ENCODE measurements around the gene TMEFF2. TPM values are rescaled to one million over a fixed set of nuclear protein-coding genes. Genes with fewer than 3 reads are reported as not detected.

TMEFF2 gene
- total and polyA plus RNA-seq, 2 of the 4 experiments (the other 2 are of a cell fraction): 1.3 to 3.0 TPM

DNA sequence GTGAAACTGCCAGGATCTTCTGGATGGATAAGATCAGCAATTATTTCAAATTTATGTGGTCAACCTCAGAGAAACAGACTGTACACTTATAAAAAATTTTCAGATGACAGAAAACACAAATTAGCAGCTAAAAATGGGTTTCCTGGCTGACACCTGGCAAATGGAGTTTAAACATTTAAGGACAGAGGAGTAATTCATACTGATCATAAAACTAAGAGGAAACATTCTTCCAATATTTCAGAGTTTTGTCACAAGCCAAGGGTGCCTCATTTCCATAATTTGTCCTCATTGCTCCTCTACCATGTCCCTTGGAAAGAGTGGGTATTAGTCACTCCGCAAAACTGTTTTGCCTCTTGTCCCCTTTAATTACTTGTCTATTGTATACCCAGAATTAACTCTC is 70.2 kb downstream of the TMEFF2 start:
- TF ChIP-seq, protein P1, sequence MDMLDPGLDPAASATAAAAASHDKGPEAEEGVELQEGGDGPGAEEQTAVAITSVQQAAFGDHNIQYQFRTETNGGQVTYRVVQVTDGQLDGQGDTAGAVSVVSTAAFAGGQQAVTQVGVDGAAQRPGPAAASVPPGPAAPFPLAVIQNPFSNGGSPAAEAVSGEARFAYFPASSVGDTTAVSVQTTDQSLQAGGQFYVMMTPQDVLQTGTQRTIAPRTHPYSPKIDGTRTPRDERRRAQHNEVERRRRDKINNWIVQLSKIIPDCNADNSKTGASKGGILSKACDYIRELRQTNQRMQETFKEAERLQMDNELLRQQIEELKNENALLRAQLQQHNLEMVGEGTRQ (IDR thresholded peaks at IDR 0.05; ENCODE audit: low read depth, low read length): no peak
- TF ChIP-seq NFE2L2 (IDR thresholded peaks at IDR 0.05; ENCODE audit: low read depth, low read length) (no peak), SMC3 (IDR thresholded peaks at IDR 0.05; ENCODE audit: low read depth, low read length) (no peak), RFX5 (IDR thresholded peaks at IDR 0.05; ENCODE audit: low read depth, low read length) (no peak), RCOR1 (IDR thresholded peaks at IDR 0.05; ENCODE audit: insufficient replicate concordance, low read length) (no peak)
- Histone ChIP-seq H3K4me2 (ENCODE audit: low read depth, low read length) (no peak overlapping the region), H3K4ac (ENCODE audit: low read depth, low read length) (no peak overlapping the region), H3K14ac (replicated peaks; ENCODE audit: low read depth, low read length) (no peak overlapping the region), H4K91ac (ENCODE audit: insufficient read depth, low read depth, low read length) (no peak overlapping the region), H4K5ac (ENCODE audit: low read depth, low read length) (no peak overlapping the region), H3K56ac (ENCODE audit: extremely low read depth, insufficient read depth, low read length) (no peak overlapping the region), H3K9me3 (ENCODE audit: control insufficient read depth, insufficient read depth, low read length) (no peaks in the 10 kb centered on the region), H3K36me3 (ENCODE audit: control insufficient read depth, insufficient read depth, low read length) (no peaks in the 10 kb centered on the region), H2BK5ac (ENCODE audit: low read depth, low read length, poor library complexity, severe bottlenecking) (no peak overlapping the region), H2BK20ac (ENCODE audit: low read depth, low read length) (no peak overlapping the region), H3K9ac (ENCODE audit: low read depth, low read length) (no peak overlapping the region), H2BK120ac (ENCODE audit: low read depth, low read length) (no peak overlapping the region), H3K79me1 (ENCODE audit: low read depth in 1 of 2, low read length in 2 of 2) (no peaks in the 10 kb centered on the region), H2AFZ (replicated peaks; ENCODE audit: low read length, poor library complexity) (no peak overlapping the region), H4K8ac (ENCODE audit: low read depth in 2 of 2, low read length in 2 of 2) (no peak overlapping the region), H3K18ac (ENCODE audit: low read depth, low read length) (no peak overlapping the region), H3K27me3 (ENCODE audit: control insufficient read depth, insufficient read depth, low read length) (no peaks in the 10 kb centered on the region), H4K20me1 (ENCODE audit: insufficient read depth, low read length) (no peaks in the 10 kb centered on the region), H3K4me3 (ENCODE audit: insufficient read depth, low read depth, low read length) (no peak overlapping the region), H2AK5ac (ENCODE audit: low read depth, low read length) (no peak overlapping the region), H3K4me1 (ENCODE audit: control insufficient read depth, insufficient read depth, low read length) (peaks cover 2% of the 10 kb centered on the region; the same call in 1 of the 2 replicates), H3K23ac (ENCODE audit: low read depth, low read length) (no peak overlapping the region), H3K27ac (ENCODE audit: insufficient read depth, low read length) (no peak overlapping the region), H2AK9ac (replicated peaks; ENCODE audit: low read depth, low read length, poor library complexity) (no peak overlapping the region), H3K9me1 (ENCODE audit: insufficient read depth, low read length) (no peaks in the 10 kb centered on the region), H2BK15ac (ENCODE audit: low read depth, low read length) (no peak overlapping the region)
- no CpG with 5 or more reads among the region's 1 CpG for WGBS, 2 experiments (ENCODE audit: extremely low coverage in 2 of 2, insufficient read length in 1 of 2)
- dilution Hi-C loops (cut with HindIII; ENCODE audit: low sequenced_read_pairs, unreplicated experiment) (no loop called here), intact Hi-C loops (cut with micrococcal nuclease) (no loop called here), in situ Hi-C loops (cut with MboI; ENCODE audit: low sequenced_read_pairs) (no loop called here)
- CTCF ChIA-PET: no interaction called here
- BruUV-seq (replicated peaks): no TSS peak
- POLR2A ChIA-PET (ENCODE audit: unreplicated experiment): no interaction called here
- no peak for DNase-seq
- no peak for ATAC-seq (ENCODE audit: low read depth)

All from IMR-90 (cell line).